Measurements from ENCODE around the gene TAB2.
"Not testable (repeated sequence)": the region's sequence is repeated elsewhere in the genome, so short reads cannot be mapped to it uniquely, and the experiment has no call there.

Gene TAB2

GRCh38 chr6:149311293-149311692 lies 6.2 kb upstream of the TAB2 start:
- DNase-seq = no peak
- intact Hi-C loops (cut with DNase I) = no loop called here

DNA sequence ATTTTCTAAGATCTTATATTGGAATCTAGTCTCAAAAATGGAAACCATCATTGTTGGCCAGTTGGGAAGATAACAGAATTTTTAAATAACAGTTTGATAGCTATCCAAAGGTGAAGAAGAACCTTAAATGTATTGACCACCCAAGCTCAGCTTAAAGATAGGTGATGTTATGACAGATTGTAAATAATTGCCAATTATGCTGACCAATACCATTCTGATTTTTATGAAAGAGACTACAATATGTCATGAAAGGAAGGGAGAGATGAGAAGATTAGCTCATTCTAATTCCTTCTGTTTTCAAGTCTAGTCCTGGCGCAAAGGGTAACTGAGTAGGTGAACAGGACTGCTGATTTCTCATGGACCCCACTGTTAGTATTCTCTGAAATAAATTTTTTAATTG lies 5.7 kb upstream of the TAB2 start:
- no peak for DNase-seq
- intact Hi-C loops (cut with DNase I) = no loop called here

GRCh38 chr6:149313070-149313469 lies 4.4 kb upstream of the TAB2 start:
- intact Hi-C loops (cut with DNase I) = no loop called here
- no peak for DNase-seq

DNA sequence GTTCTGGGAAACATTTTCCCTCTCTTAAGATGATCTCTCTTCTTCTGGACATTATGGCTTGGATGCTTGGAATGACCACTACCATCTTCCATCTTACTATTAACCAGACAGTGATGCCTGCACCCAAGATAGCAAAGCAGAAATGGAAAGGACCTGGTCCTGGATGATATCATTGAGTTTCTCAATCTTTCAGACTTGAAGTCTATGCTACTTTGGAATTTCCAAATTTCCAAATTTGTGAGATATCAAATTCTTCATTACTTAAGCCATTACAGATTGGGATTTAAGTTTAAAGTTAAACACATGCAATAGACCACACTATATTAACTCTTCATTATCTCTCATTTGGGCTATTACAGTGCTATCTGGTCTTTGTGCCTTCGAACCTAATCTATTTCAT lies 3.7 kb upstream of the TAB2 start:
- intact Hi-C loops (cut with DNase I) = no loop called here

GRCh38 chr6:149314325-149314905 lies 3.1 kb upstream of the TAB2 start:
- intact Hi-C loops (cut with DNase I) = no loop called here

More for the DNA sequence above, 3.7 kb upstream of the TAB2 start:
- no peak for DNase-seq

DNA sequence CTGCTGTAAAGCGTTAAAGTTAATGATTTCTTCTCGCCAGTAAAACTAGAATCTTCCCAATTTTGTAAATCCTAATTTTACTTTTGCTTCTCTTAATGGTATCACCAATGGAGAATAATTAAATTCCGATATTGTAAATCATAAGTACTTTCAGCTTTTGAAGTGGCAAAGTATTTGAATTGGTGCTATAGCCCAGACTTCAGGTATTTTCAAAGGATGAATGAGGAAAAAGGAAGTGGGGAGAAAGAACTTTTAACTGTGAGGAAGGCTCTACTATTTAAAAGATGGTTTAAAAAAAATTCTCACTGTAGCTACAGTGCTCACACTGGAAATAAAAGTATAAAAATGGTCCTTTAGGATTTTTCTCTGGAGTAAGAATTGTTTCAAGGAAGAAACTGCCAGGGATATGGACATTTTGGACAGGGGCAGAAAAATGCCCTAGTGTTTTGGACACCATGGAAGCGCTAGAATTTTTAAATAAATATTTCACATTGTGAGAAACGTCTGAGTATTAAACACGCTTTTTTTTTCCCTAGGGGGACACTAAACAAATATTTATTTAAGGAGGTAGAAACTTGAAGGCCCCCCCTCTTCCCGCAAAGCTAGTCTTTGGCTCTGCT lies 1.3 kb upstream of the TAB2 start:
- intact Hi-C loops (cut with DNase I) = no loop called here
- DNase-seq = no peak

More at GRCh38 chr6:149314325-149314905, 3.1 kb upstream of the TAB2 start:
- DNase-seq = no peak

GRCh38 chr6:149316740-149317643 lies 520 bp upstream of the TAB2 start:
- peak; percentile 64 to 92 (median 84) for DNase-seq
- intact Hi-C loops (cut with DNase I) = no loop called here

DNA sequence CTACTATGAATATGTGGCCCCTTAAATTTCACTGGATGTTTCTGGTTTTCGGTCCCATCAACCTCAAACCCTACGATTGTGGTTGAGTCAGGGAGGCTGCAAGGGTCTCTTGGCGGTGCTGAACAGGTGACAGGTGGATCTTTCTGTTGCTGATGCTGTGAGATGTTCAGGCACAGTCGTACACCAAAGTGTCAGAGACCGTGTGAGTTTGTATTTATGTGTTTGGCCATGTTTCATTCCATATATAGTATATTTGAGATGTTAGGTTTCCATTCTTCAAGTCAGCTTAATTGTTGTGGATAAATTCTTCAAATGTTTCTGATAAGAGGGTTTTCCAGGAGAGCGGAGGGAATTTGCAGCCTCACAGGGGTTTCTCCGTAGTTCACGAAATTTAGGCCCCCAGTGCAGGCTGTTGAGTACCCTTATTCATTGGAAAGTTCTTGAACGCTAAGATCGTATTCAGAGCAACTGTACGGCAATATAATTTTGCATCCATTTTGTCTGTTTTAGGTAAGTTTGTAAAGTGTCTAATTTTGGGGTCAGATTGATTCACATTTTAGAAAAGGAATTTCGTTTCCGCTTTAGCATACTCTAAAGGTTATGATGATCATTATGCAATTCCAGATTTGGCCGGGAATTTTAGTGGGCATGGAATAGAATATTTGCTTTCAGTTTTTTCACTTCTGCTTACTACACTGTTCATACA lies 1.2 kb downstream of the TAB2 start:
- intact Hi-C loops (cut with DNase I) = no loop called here
- DNase-seq = peak in 9 of 42 donors; percentile 8 to 43 (median 18)

DNA sequence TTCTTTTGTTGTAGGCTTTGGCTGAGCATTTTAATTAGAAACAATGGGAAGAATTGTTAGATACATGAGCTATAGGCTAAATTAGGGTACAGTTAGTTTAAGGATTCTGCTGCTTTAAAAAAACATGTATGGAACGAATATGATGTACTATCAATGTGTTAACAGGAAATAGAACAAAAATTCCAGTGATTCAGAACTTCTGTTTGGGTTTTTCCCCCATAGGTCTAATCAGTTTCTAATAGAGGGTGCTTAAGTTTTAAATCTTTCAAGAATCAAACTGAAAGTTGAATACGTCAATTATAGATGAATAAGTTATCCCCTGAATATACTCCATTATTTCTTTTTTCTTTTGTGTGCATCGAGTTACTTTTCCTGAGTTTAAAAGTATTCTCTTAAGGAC lies 1.9 kb downstream of the TAB2 start:
- intact Hi-C loops (cut with DNase I) = no loop called here
- no peak for DNase-seq

DNA sequence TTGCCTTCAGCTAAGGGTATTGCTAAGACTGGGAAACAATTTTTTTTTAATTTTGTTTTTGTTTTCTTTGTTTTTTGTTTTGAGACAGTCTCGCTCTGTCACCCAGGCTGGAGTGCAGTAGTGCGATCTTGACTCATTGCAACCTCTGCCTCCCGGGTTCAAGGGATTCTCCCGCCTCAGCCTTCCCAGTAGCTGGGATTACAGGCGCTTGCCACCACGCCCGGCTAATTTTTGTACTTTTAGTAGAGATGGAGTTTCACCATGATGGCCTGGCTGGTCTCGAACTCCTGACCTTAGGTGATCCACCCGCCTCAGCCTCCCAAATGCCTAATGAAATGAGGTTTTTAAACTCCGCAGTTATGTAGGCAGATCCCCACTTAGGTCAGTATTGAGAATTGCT lies 2.5 kb downstream of the TAB2 start:
- intact Hi-C loops (cut with DNase I) = not testable (repeated sequence)

GRCh38 chr6:149320796-149321195 lies 3.3 kb downstream of the TAB2 start:
- intact Hi-C loops (cut with DNase I) = no loop called here
- no peak for DNase-seq

More for the DNA sequence above, 2.5 kb downstream of the TAB2 start:
- DNase-seq = peak in 4 of 42 donors; percentile 8 to 30 (median 18)

DNA sequence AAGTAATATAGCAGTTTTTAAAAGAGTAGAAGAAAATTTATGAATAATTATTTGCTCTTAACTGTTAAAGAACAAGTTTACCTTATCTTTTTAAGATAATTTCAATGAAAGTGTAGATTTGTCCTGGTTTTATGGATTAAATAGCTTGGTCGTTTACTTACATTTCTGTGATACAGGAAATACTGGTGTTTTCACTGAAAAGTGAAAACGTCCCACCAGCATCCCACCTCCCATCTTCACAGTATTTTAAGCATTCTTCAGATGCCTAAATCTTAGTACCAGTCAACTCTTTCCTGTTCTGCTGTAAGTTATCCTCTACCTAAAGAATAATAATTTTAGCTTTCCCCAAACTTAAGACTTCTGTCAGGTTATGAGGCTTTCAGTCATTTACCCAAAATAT lies 5.8 kb downstream of the TAB2 start:
- no peak for DNase-seq
- intact Hi-C loops (cut with DNase I) = no loop called here

GRCh38 chr6:149323925-149324324 lies 6.4 kb downstream of the TAB2 start:
- DNase-seq = no peak
- intact Hi-C loops (cut with DNase I) = no loop called here

- DNase-seq = no peak
- intact Hi-C loops (cut with DNase I) = no loop called here
Observed at GRCh38 chr6:149324428-149324827, 6.9 kb downstream of the TAB2 start.

DNA sequence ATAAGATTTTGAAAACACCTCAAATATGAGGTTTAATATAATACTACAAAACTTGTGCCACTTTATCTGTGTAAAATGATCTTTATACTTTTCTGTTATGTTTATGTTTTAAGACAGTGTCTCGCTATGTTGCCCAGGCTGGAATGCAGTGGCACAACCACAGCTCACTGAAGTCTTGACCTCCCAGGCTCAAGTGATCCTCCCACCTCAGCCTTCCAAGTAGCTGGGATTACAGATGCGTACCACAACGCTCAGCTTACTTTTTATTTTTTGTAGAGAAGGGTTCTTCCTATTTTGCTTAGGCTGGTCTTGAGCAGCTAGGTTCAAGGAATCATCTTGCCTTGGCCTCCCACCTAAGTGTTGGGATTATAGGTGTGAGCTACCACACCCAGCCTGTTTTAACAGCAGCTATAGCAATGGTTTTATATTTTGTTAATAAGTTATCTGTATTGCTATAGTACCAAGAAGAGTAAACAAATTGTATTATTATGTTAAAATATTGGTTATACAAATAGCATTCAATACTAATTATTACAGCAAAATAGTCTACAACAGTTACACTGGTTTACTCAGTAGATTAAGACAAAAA lies 8.2 kb downstream of the TAB2 start:
- no peak for DNase-seq
- intact Hi-C loops (cut with DNase I) = no loop called here

DNA sequence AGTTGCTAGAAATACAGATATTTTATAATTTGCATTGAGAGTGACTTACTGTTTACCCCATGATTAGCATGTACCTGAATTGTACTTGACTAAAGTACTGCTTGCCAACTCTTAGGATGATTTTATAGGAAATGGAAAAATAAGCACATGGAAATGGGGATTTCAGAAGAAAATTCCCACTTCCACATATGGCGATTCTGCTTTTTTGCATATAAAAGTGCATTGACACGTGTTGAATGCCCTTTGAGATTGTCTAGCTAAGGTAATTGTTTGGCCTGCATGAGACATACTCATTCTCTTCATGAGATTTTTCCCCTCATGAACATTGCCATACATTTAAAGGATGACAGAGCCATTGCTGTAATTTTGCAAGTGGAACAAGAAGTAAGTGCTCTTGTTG lies 10.1 kb downstream of the TAB2 start:
- intact Hi-C loops (cut with DNase I) = no loop called here

DNA sequence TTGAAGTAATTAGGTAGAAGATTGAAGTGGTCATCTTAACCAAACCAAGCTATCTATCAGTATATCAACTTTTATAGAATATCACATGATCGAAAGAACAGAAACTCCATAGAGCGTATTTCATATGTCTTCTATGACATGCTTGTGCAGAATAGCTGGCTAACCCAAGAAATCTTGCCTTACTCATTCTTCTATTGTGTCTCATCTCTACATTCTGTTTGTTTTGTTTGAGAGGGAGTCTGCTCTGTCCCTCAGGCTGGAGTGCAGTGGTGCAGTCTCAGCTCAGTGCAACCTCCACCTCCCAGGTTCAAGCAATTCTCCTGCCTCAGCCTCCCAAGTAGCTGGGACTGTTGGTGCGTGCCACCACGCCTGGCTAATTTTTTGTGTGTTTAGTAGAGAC lies 10.6 kb downstream of the TAB2 start:
- intact Hi-C loops (cut with DNase I) = no loop called here
- no peak for DNase-seq

More for the DNA sequence above, 10.1 kb downstream of the TAB2 start:
- DNase-seq = no peak

GRCh38 chr6:149329529-149329928 lies 12.0 kb downstream of the TAB2 start:
- DNase-seq = no peak
- intact Hi-C loops (cut with DNase I) = no loop called here

DNA sequence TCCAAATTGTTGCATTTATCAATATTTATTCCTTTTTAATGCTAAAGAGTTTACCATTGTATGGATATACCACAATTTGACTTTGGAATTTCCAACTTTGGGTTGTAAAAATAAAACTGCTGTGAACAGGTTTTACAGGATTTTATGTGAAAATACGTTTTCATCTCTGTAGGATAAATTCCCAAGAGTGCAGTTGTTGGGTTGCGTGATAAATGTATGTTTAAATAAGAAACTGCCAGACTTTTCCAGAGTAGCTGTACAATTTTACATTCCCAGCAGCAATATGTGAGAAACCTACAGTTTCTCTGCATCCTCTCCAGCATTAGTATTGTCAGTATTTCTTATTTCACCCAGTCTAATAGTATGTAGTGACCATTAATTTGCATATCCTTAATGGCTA lies 12.6 kb downstream of the TAB2 start:
- intact Hi-C loops (cut with DNase I) = loop anchor here (10.0 kb wide), 1 partner anchor 95 kb away; no protein-coding TSS in a partner anchor

More for the DNA sequence above, 12.6 kb downstream of the TAB2 start:
- DNase-seq = no peak
